SKM-1 treated with dmso at 0.1 percent for 144 hours (cell line): ENCODE data around the gene CCNY.
"Not testable (repeated sequence)": the region's sequence is repeated elsewhere in the genome, so short reads cannot be mapped to it uniquely, and the experiment has no call there.

Experiments
- DNase-seq: peaks from one replicate; lab custom pipeline; 2025; ENCODE audit not compliant: unreplicated experiment; lab: John Stamatoyannopoulos, UW

The CCNY gene

DNA sequence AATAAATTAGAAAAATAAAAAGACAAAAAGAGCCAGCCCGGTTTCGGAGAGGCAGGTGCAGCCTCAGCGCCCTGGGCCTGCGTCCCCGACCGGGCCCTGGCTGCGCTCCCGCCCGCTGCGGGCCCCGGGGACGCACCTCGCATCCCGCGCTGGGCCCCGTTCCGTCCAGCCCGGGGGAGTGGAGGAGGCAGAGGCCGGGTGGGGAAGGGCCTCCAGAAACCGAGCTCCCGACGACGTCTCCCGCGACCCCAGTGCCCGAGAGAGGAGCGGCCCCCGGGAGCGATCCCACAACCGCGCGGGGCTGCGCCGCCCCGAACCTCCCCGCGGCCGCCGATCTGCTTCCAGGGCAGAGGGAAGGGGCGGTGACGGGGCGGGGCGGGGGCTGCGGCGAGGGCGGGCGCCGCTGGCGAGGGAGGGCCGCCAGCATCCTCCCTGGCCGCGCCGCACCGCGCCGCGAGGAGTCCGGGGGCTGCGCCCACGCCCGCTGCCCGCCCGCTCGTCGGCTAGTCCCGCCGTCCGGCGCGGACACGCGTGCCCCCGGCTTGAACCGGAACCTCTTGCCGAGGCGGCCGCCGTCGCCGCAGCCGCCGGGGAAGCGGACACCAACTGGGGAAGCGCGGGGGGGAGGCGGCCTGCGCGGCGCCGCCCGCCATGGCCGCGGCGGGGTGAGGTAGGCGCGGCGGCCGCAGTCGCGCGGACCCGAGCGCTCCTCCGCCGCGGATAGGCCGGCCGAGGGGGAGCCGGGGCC lies at the start of gene CCNY:
CCNY (plus strand) TSS at position 426 of the 748 bp plus-strand sequence. CDS start 545 bp downstream, outside the sequence.
- DNase-seq, result no peak

DNA sequence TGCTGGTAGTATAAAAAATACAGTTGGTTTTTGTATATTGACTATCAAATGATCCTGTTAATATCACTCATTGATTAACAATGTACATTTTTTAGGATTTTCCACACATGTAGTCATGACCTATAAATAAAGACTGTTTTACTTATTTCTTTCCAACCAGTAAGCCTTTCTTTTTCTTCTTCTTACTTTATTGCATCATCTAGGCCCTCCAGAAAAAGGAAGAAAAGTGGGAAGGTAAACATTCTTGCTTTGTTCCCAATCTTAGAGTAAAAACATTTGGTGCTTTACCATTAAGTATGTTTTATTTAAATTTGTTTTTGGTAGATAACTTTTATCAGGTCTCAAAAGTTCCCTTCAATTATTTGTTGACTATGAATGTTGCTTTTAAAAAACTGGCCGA lies 47.1 kb upstream of the CCNY start:
- DNase-seq, result no peak

DNA sequence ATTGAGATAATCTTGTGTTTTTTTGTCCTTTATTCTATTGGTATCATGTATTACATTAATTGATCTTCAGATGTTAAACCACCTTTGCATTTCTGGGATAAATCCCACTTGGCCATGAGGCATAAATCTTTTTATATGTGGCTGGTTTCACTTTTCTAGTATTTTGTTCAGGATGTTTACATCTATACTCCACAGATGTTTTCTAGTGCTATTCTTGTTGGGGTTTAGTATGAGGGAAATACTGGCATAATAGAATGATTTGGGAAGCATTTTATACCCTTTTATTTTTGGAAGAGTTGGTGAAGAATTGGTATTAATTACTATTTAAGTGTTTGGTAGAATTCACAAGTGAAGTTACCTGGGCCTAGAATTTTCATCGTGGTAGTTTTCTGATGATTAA lies 41.8 kb upstream of the CCNY start:
- DNase-seq, result no peak

DNA sequence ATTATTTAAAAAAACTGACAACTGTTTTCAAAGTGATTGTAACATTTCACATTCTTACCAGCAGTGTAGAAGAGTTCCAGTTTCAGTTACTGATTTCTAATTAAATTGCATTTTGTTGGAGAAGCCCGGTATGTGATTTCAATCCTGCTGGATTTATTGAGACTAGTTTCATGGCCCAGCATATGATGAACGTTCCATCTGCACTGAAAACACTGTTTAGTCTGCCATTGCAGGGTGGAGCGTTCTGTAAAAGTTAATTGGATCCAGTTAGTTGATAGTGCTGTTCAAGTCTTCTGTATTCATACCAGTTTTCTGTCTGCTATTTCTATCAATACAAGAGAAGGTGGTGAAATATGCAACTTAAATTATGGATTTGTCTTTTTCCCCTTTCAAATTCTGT lies 37.3 kb upstream of the CCNY start:
- no peak for DNase-seq

DNA sequence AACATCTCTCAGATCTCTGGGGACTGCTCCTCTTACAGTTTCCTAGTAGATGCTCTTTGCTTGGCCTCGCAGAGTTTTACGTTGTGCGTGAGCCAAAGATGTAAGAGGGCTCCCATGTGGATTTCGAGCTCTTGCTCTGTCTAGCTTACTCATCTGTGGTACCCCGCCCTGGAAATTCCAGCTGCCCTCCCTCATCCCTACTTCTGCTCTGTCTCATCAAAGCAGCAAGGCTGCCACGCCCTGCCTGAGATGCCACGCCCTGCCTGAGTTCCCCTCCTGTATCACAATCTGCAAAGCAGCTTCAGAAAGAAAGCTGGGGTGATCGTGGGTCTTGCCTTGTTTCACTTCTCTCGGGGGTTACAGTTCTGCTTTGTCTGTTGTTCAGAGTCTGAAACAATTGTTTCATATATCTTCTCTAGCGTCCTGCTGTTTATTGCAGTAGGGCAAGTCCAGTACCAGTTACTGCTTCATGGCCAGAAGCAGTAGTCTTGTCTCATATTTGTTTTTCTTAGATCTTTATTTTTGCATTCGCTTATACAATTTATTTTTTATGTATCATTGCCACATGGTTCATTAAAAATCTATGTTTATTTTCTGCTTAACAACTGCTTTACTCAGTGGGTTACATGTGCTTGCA lies 36.1 kb upstream of the CCNY start:
- DNase-seq, result no peak

DNA sequence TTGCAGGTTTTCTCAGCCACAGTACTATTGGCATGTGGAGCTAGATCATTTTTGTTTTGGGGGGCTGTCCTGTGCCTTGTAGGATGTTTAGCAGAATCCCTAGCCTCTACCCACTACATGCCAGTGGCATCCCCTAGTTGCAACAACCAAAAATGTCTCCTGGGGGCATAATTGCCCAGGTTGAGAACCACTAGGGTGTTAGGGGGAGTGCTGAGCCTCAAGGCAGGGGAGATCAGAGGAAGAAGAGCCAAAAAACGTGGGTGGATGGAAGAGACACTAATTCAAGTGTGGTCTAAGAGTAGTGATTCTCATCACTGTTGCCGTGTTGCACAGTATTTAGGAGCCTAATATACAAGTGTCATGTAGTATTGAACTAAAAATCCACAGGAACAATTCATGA lies 31.7 kb upstream of the CCNY start:
- no peak for DNase-seq

DNA sequence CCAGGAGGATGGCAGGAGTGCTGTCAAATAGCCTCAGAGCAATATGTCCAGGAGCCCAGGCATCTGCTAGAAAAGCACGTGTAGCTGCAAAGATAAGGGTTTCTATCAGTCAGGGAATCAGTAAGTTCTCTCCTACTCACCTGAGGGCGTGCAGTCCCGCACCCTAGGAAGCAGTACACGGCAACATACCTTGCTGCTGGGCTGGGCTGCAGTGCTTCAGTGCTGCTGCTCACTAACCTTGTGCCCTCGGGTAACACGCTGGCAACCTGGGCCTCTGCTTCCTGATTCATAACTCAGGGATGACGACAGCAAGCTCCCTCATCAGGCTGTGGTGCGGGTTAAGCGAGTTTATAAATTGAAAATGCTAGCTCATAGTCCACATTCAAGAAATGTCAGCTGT lies 29.5 kb upstream of the CCNY start:
- DNase-seq, result no peak

DNA sequence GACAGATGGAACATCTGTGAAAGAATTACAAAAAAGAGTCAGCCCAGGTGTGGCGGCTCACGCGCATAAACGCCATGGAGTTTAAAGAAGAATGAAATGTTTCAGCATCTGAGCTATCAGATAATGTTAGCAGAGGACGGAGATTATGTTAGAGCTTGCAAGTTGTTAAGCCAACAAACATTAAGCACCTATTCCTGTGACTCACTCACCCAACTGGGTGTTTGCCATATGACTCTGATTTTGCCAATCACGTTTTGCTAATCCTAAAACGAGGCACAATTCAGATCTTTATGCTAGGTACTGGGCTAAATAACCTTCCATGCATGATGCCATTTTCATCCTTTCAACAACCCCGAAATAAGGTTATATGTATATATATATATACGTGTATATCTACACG lies 29.0 kb upstream of the CCNY start:
- no peak for DNase-seq

DNA sequence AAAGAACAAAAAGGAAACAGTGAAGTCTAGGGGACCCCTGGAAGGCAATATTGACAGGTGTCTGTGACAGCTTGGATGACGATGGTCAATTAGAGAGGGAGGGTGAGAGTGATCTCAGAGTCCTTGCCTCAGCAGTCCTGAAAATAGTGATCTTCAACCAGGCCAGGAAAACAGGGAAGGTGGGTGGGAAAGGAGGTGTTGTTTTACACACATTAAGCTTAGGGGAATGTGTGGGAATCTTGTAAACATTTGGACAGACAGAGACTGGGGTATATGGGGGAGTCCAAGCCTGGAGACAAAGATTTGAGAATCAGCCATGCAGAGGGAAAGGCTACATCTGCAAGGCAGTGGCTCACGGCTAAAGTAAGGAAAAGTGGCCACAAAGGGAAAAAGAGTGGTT lies 27.5 kb upstream of the CCNY start:
- no peak for DNase-seq

DNA sequence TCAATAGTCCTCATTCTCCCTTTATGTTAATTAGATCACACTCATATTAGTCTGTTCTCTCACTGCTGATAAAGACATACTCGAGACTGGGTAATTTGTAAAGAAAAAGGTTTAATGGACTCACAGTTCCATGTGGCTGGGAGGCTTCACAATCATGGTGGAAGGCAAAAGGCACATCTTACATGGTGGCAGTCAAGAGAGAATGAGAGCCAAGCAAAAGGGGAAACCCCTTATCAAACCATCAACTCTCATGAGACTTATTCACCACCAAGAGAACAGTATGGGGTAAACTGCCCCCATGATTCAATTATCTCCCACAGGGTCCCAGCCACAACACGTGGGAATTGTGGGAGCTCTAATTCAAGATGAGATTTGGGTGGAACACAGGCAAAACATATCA lies 22.2 kb upstream of the CCNY start:
- DNase-seq, result not testable (repeated sequence)

DNA sequence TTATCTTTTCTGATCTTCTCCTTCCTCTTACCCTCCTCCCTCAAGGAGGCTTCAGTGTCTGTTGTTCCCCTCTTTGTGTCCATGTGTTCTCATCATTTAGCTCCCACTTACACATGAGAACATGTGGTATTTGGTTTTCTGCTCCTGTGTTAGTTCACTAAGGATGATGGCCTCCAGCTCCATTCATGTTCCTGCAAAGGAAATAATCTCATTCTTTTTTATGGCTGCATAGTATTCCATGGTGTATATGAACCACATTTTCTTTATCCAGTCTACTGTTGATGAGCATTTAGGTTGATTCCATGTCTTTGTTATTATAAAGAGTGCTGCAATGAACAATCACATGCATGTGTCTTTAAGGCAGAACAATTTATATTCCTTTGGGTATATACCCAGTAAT lies 21.1 kb upstream of the CCNY start:
- DNase-seq, result not testable (repeated sequence)

DNA sequence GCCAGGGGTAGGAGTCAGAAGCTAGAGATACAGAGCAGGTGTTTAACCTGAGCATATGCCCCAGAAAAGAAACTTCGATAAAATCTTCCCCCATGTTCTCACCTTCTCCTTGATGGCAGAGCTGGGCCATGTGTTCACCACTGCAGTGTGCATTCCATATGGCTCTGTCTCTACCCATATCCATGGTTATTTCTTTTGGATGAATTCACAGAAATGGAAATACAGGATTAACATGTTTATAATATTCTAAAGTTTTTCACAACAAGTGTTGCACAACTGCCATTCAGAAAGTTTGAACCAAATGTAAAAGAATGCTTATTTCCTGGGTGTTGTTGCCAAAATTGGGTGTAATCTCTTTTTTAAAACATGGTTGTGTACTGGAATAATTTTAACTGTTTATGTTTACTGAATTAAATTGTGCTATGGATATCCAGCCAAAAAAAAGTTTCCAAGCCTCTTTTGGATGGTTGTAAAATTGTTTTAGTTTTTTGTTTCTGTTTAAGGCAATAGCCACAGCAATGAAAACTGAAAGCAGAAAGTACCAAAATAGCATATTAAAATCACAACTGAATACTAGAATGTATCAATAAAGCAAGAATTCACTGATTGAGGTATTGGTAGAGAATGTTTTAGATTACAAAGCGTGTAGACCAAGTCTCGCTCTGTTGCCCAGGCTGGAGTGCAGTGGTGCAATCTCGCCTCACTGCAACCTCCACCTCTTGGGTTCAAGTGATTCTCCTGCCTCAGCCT lies 19.9 kb upstream of the CCNY start:
- DNase-seq, result no peak

DNA sequence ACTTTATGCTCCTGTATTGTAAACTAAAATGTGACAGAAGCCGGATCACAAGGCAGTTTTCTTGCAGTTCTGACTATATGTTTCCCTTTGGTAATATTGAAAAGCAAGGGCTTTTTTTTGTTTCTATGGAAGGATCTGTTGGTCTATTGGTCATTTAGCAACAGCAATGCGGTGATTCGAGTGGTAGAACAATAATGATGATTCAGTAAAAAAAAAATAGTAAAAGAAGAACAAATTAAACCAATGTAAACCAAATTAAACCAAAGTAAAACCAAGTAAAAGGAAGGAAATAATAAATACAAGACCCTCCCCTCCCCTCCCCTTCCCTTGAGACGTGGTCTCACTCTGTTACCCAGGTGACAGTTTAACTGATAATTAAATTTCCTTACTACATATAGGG lies 17.8 kb upstream of the CCNY start:
- no peak for DNase-seq

DNA sequence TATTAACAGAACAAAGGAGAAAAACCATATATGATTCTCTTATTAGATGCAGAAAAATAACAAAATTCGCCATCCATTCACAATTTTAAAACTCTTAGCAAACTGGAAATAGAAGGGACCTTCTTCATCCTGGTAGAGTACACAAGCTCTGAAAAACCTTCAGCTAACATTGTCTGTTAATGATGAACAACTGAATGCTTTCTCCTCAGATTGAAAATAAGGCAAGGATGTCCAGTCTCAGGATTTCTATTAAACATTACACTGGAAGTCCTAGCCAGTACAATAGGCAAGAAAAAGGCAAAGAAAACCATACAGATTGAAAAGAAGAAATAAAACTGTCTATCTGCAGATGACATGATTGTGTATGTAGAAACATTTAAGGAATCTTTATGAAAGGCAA lies 16.0 kb upstream of the CCNY start:
- no peak for DNase-seq

DNA sequence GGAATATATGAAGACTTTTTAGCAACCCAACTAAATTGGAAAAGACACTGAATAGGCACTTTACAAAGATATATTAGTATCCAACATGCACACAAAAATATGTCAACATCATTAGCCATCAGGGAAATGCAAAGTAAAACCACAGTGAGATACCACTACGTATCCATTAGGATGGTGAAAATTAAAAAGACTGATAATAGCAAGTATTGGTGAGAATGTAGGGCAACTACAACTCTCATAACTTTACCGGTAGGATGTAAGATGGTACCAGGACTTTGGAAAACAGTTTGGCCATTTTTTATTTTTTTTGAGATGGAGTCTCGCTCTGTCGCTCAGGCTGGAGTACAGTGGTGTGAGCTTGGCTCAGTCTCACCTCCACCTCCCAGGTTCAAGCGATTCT lies 13.7 kb upstream of the CCNY start:
- no peak for DNase-seq

DNA sequence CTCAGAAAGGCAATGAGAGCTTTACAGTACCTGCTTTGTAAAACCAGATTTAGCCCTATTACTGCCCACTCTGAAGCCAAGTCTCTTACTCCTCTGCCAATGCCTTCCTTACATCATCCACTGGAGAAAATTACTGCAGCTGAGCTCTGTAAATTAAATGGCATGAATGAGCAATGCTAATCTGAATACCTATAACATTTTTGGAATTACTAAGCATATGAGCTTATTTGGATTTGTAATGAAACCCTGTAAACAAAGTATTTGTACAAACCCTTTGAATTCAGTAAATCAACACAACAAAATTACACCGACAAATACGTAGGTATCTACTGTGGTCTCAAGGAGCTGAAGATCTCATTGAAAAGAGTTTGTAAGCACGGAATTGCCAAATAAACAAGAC lies 12.1 kb upstream of the CCNY start:
- DNase-seq, result no peak

DNA sequence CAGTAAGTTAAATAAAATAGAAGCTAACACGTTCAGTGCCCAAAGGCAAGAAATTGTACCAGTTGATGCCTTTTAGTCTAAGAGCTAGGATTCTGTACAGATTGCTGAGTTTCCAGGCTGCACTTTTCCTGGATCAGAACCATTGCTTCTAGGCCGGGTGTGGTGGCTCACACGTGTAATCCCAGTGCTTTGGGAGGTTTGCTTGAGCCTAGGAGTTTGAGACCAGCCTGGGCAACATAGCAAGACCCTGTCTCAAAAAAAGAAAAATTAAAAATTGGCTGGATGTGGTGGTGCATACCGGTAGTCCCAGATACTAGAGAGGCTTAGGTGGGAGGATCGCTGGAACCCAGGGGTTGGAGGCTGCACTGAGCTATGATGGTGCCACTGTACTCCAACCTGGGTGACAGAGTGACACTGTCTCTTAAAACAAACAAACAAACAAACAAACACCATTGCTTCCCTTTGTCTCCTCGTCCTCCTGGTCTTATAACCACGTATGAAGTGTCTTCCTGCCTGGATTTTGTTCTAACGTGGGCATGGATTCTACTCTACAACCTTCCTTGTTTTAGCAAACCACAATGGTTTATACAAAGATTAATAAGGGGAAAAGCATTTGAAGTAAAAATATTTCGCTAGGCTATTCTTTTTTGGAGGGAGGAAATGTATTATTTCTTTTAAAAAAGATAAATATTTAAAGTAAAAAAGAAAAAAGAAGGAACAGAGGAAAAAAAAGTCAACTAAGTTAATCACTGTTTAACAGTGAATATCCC lies 9.7 kb upstream of the CCNY start:
- DNase-seq, result no peak

DNA sequence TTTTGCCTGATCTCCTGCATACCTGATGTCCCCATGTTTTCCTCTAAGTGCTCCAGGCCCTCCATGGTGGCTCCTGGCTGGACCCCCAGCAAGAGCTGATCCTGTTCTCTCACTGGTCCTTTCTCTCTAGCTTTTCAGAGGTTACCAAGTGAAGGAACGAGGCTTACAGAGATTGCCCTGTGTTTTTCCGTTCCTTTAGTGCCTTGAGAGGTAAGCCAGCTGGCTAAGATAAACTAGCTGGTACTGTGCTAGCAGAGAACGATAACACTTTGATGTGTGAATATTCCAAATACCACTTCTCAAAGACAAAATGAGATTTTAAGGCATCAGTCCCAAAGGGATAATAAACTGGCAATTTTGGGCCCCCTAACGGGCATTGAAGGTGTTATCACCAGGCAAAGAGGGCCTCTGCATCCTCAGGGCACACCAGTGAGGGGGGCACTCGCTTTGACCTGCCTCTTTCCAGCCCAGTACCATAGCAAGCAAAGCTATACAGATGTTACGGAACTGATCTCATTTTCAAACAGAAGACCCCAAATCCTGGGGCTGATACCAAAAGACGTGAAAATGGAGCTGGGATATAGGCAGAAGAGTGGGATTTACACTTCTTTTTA lies 8.4 kb upstream of the CCNY start:
- DNase-seq, result no peak

DNA sequence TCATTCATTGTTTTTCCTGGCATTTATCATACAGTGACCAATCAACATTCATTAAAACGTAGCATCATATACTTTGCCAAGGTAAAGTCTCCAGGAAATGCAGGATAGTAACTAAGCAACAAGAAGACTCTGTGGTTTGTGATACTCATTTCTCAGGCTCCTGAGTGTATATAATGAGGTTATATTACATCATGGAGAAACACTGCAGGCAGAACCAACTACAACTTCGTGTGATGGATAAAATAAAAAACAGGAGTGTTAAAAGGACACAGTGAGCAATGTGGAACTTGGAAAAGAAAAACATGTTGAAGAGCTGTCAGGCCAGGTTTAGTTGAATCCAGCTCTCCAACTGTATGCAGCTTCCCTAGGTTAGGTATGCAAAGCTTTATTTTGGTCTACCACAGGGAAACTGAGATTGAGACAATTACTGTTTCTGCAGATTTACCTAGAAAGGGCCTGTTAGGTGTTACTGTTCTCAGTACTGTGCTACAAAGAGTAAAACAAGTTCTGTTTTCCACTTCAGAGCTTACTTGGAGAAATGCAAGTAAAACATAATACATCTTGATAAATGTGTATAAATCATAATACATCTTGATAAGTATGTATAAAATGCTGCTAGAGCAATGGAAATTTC lies 7.8 kb upstream of the CCNY start:
- no peak for DNase-seq

DNA sequence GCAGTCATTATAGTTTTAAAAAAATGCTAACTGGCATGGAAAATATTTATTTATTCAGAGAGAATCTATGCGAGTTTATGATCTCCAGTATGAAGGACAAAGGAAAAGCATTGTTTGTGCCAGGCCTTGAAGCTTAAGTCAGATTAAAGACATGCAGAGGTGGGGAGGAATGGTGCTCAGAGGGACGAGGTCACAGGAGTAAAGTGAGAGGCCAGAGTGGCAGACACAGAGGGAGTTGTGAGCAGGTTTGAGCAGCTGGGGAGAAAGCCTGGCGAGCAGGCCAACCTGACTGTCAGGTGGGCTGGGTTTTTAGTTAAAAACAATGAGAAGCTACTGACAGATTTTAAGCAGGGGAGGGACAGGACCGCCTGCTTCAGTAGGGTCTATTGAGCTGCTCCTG lies 6.8 kb upstream of the CCNY start:
- no peak for DNase-seq
